GM12892 (cell line): Measurements from ENCODE around the gene PARP1.

ENCODE experiments used
- POLR2A ChIP-seq: IDR thresholded peaks from 2 replicates; pipeline ENCODE4 v1.6.1; 2011; ENCODE audit warnings: low read depth, low read length, control low read depth
- POLR2AphosphoS5 ChIP-seq: IDR thresholded peaks from 2 replicates; pipeline ENCODE4 v1.6.1; 2011; ENCODE audit warnings: low read depth, low read length, control low read depth
- TAF1 ChIP-seq: IDR thresholded peaks from 2 replicates; pipeline ENCODE4 v1.6.1; 2011; ENCODE audit warnings: low read depth, mild to moderate bottlenecking, control low read depth, low read length, borderline replicate concordance

DNA sequence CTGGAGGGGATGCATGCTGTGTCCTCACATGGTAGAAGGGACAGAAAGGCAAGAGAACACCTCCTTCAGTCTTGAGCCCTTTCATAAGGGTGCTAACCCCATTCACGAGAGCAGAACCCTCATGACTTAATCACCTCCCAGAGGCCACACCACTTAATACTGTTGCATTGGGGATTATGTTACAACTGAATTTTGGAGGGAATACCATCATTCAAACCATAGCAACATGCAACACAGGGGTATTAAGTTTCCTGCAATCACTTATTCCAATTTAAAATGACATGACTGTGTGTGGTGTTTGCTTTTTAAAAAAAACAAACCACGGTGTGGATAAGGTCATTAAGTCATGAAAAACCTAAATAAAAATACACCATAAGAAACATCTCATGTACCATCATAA is 95.8 kb downstream of the PARP1 start:
- TF ChIP-seq POLR2A (no peak), POLR2AphosphoS5 (no peak), TAF1 (no peak)
